ENCODE data around the gene ATP6V0B. TPM values are rescaled to one million over a fixed set of nuclear protein-coding genes. Genes with fewer than 3 reads are reported as not detected.

The ATP6V0B gene
- total and polyA plus RNA-seq, 3 experiments from 2014 or later, result 184 to 205 (median 190) TPM

- Histone ChIP-seq H3K4me3 (ENCODE audit: low read length) (peak within 1 kb of the TSS; percentile 52), H3K27me3 (ENCODE audit: insufficient read depth, low read length, poor library complexity, severe bottlenecking) (no peaks in the 10 kb centered on the region), H3K4me1 (ENCODE audit: insufficient read depth, low read length) (peaks cover 44% of the 10 kb centered on the region), H3K27ac (ENCODE audit: low read depth, low read length) (peak within 1 kb of the TSS; percentile 43), H3K36me3 (ENCODE audit: insufficient read depth, low read length) (peaks cover 18% of the 10 kb centered on the region), H3K9me3 (ENCODE audit: low read length) (no peaks in the 10 kb centered on the region)
- H3K9me3 Mint-ChIP-seq, result no peaks in the 10 kb centered on the region
- ChIA-PET CTCF (interaction anchor here (0.9 kb wide), 1 partner anchor 10 kb away, joined by 3 read pairs; no protein-coding TSS in a partner anchor), POLR2A (interaction anchor here (1.7 kb wide), 1 partner anchor 12 kb away, joined by 4 read pairs; the partner anchor contains the start of gene CCDC24)
- peaks cover 45 to 57% (median 54%) of the 10 kb centered on the region in 3 donors for H3K4me1 Mint-ChIP-seq
- DNase-seq, result peak in 3 of 5 donors; percentile 28 to 29 (median 29)
- H3K36me3 Mint-ChIP-seq, result peaks cover 3 to 40% (median 9%) of the 10 kb centered on the region in 3 donors
- peak within 1 kb of the TSS in 7 of 8 donors; percentile 57 to 91 (median 84) for H3K27ac Mint-ChIP-seq
- H3K27me3 Mint-ChIP-seq, result peaks cover 0 to 10% of the 10 kb centered on the region in 2 donors
- peak within 1 kb of the TSS; percentile 89 to 98 (median 90) for H3K4me3 Mint-ChIP-seq
These were observed 3.9 kb downstream of the ATP6V0B start, which contains the start of gene B4GALT2 for GRCh38 chr1:43978551-43979260. Gene B4GALT2 (plus strand): TSS chr1:43979210. CDS start chr1:43981161, 1,951 bp downstream.

GRCh38 chr1:43979261-43979527 lies 4.4 kb downstream of the ATP6V0B start:
- peaks cover 18% of the 10 kb centered on the region for H3K36me3 ChIP-seq (ENCODE audit: insufficient read depth, low read length)
- ChIA-PET POLR2A (no interaction called here), CTCF (no interaction called here)
- Mint-ChIP-seq H3K9me3 (no peaks in the 10 kb centered on the region), H3K27me3 (peaks cover 0 to 10% of the 10 kb centered on the region in 2 donors), H3K4me3 (no peak overlapping the region), H3K36me3 (peaks cover 3 to 38% (median 9%) of the 10 kb centered on the region in 3 donors), H3K4me1 (peaks cover 40 to 52% (median 49%) of the 10 kb centered on the region in 3 donors), H3K27ac (no peak overlapping the region)
- no peaks in the 10 kb centered on the region for H3K9me3 ChIP-seq (ENCODE audit: low read length)
- peaks cover 39% of the 10 kb centered on the region for H3K4me1 ChIP-seq (ENCODE audit: insufficient read depth, low read length)
- no peak overlapping the region for H3K27ac ChIP-seq (ENCODE audit: low read depth, low read length)
- DNase-seq, result no peak
- no peaks in the 10 kb centered on the region for H3K27me3 ChIP-seq (ENCODE audit: insufficient read depth, low read length, poor library complexity, severe bottlenecking)
- H3K4me3 ChIP-seq (ENCODE audit: low read length), result no peak overlapping the region

- CTCF ChIA-PET, result no interaction called here
These were observed 4.9 kb downstream of the ATP6V0B start for GRCh38 chr1:43979528-43980254.

GRCh38 chr1:43980255-43981134 lies 5.7 kb downstream of the ATP6V0B start:
- Mint-ChIP-seq H3K4me3 (peak overlapping the region; percentile 88 to 92 (median 90)), H3K9me3 (no peaks in the 10 kb centered on the region), H3K36me3 (peaks cover 3 to 31% (median 9%) of the 10 kb centered on the region in 3 donors), H3K27ac (peak overlapping the region in 6 of 8 donors; percentile 32 to 84 (median 68)), H3K27me3 (peaks cover 0 to 10% of the 10 kb centered on the region in 2 donors), H3K4me1 (peaks cover 38 to 47% (median 44%) of the 10 kb centered on the region in 3 donors)
- ChIA-PET CTCF (no interaction called here), POLR2A (no interaction called here)
- H3K4me1 ChIP-seq (ENCODE audit: insufficient read depth, low read length), result peaks cover 37% of the 10 kb centered on the region
- H3K9me3 ChIP-seq (ENCODE audit: low read length), result no peaks in the 10 kb centered on the region
- DNase-seq, result no peak
- peak overlapping the region; percentile 43 for H3K27ac ChIP-seq (ENCODE audit: low read depth, low read length)
- peaks cover 18% of the 10 kb centered on the region for H3K36me3 ChIP-seq (ENCODE audit: insufficient read depth, low read length)
- H3K4me3 ChIP-seq (ENCODE audit: low read length), result peak overlapping the region; percentile 49
- H3K27me3 ChIP-seq (ENCODE audit: insufficient read depth, low read length, poor library complexity, severe bottlenecking), result no peaks in the 10 kb centered on the region

More at GRCh38 chr1:43979528-43980254, 4.9 kb downstream of the ATP6V0B start:
- Mint-ChIP-seq H3K36me3 (peaks cover 3 to 33% (median 9%) of the 10 kb centered on the region in 3 donors), H3K9me3 (no peaks in the 10 kb centered on the region), H3K4me1 (peaks cover 38 to 50% (median 47%) of the 10 kb centered on the region in 3 donors), H3K27me3 (peaks cover 0 to 10% of the 10 kb centered on the region in 2 donors), H3K4me3 (peak overlapping the region; percentile 88 to 92 (median 90)), H3K27ac (peak overlapping the region in 6 of 8 donors; percentile 24 to 84 (median 66))
- Histone ChIP-seq H3K27me3 (ENCODE audit: insufficient read depth, low read length, poor library complexity, severe bottlenecking) (no peaks in the 10 kb centered on the region), H3K9me3 (ENCODE audit: low read length) (no peaks in the 10 kb centered on the region), H3K36me3 (ENCODE audit: insufficient read depth, low read length) (peaks cover 18% of the 10 kb centered on the region), H3K4me1 (ENCODE audit: insufficient read depth, low read length) (peaks cover 37% of the 10 kb centered on the region), H3K4me3 (ENCODE audit: low read length) (peak overlapping the region; percentile 49), H3K27ac (ENCODE audit: low read depth, low read length) (peak overlapping the region; percentile 43)
- POLR2A ChIA-PET, result no interaction called here
- peak in 1 of 5 donors; percentile 21 for DNase-seq

- Histone ChIP-seq H3K27me3 (ENCODE audit: insufficient read depth, low read length, poor library complexity, severe bottlenecking) (no peaks in the 10 kb centered on the region), H3K4me3 (ENCODE audit: low read length) (no peak overlapping the region), H3K27ac (ENCODE audit: low read depth, low read length) (no peak overlapping the region), H3K9me3 (ENCODE audit: low read length) (no peaks in the 10 kb centered on the region), H3K36me3 (ENCODE audit: insufficient read depth, low read length) (peaks cover 17% of the 10 kb centered on the region), H3K4me1 (ENCODE audit: insufficient read depth, low read length) (peaks cover 30% of the 10 kb centered on the region)
- ChIA-PET POLR2A (no interaction called here), CTCF (no interaction called here)
- Mint-ChIP-seq H3K27me3 (peaks cover 0 to 10% of the 10 kb centered on the region in 2 donors), H3K27ac (no peak overlapping the region), H3K4me3 (peak overlapping the region in 3 of 7 donors; percentile 34 to 90 (median 88)), H3K4me1 (peaks cover 33 to 40% (median 38%) of the 10 kb centered on the region in 3 donors), H3K9me3 (no peaks in the 10 kb centered on the region), H3K36me3 (peaks cover 3 to 27% (median 9%) of the 10 kb centered on the region in 3 donors)
- no peak for DNase-seq
These were observed 6.4 kb downstream of the ATP6V0B start for GRCh38 chr1:43981135-43981491.

- DNase-seq, result no peak
- peaks cover 0 to 10% of the 10 kb centered on the region in 2 donors for H3K27me3 Mint-ChIP-seq
- CTCF ChIA-PET, result no interaction called here
- no peaks in the 10 kb centered on the region for H3K27me3 ChIP-seq (ENCODE audit: insufficient read depth, low read length, poor library complexity, severe bottlenecking)
- H3K27ac ChIP-seq (ENCODE audit: low read depth, low read length), result no peak overlapping the region
- peak overlapping the region in 3 of 7 donors; percentile 24 to 74 (median 49) for H3K4me3 Mint-ChIP-seq
- no peak overlapping the region for H3K27ac Mint-ChIP-seq
- peaks cover 12% of the 10 kb centered on the region for H3K36me3 ChIP-seq (ENCODE audit: insufficient read depth, low read length)
- H3K4me3 ChIP-seq (ENCODE audit: low read length), result no peak overlapping the region
- no peaks in the 10 kb centered on the region for H3K9me3 ChIP-seq (ENCODE audit: low read length)
- peaks cover 28 to 35% (median 33%) of the 10 kb centered on the region in 3 donors for H3K4me1 Mint-ChIP-seq
- H3K9me3 Mint-ChIP-seq, result no peaks in the 10 kb centered on the region
- peaks cover 3 to 22% (median 9%) of the 10 kb centered on the region in 3 donors for H3K36me3 Mint-ChIP-seq
- POLR2A ChIA-PET, result no interaction called here
- peaks cover 25% of the 10 kb centered on the region for H3K4me1 ChIP-seq (ENCODE audit: insufficient read depth, low read length)
These were observed 6.9 kb downstream of the ATP6V0B start for GRCh38 chr1:43981636-43982035.

- H3K27ac ChIP-seq (ENCODE audit: low read depth, low read length), result no peak overlapping the region
- Mint-ChIP-seq H3K27ac (peak overlapping the region in 1 of 8 donors; percentile 83), H3K36me3 (peaks cover 2 to 16% (median 8%) of the 10 kb centered on the region in 3 donors), H3K4me3 (peak overlapping the region in 2 of 7 donors; percentile 42 to 51), H3K4me1 (peaks cover 22 to 29% (median 27%) of the 10 kb centered on the region in 3 donors), H3K27me3 (peaks cover 0 to 10% of the 10 kb centered on the region in 2 donors), H3K9me3 (no peaks in the 10 kb centered on the region)
- DNase-seq, result no peak
- no peak overlapping the region for H3K4me3 ChIP-seq (ENCODE audit: low read length)
- POLR2A ChIA-PET, result no interaction called here
- H3K27me3 ChIP-seq (ENCODE audit: insufficient read depth, low read length, poor library complexity, severe bottlenecking), result no peaks in the 10 kb centered on the region
- H3K4me1 ChIP-seq (ENCODE audit: insufficient read depth, low read length), result peaks cover 19% of the 10 kb centered on the region
- CTCF ChIA-PET, result no interaction called here
- H3K36me3 ChIP-seq (ENCODE audit: insufficient read depth, low read length), result peaks cover 6% of the 10 kb centered on the region
- H3K9me3 ChIP-seq (ENCODE audit: low read length), result no peaks in the 10 kb centered on the region
These were observed 7.5 kb downstream of the ATP6V0B start for GRCh38 chr1:43982241-43982640.
